Activated CD4-positive, alpha-beta memory T cell treated with anti-CD3 and anti-CD28 coated beads for 36 hours (primary cell): Measurements from ENCODE around the gene CNOT6. TPM values are rescaled to one million over a fixed set of nuclear protein-coding genes. Genes with fewer than 3 reads are reported as not detected.

Experiments
- CTCF ChIA-PET: fragments of 350-600 bp; sonication (Branson Sonifier 250); formaldehyde crosslinking; loops from one replicate; lab custom pipeline; 2021; ENCODE audit warnings: antibody characterized with exemption, inconsistent platforms; lab: Charles Lee
- POLR2A ChIA-PET: fragments of 350-600 bp; sonication (Branson Sonifier 250); formaldehyde crosslinking; loops from one replicate; lab custom pipeline; 2021; ENCODE audit warnings: antibody characterized with exemption; lab: Charles Lee
- DNase-seq: peaks from one replicate; pipeline ENCODE4 v3.0.0-alpha.2; 2020
- H3K27ac Mint-ChIP-seq: one replicate; pipeline ENCODE4 v1.8.0; 2021; ENCODE audit warnings: mixed read lengths
- H3K27me3 Mint-ChIP-seq: one replicate; pipeline ENCODE4 v1.8.0; 2021; ENCODE audit warnings: mixed read lengths
- H3K36me3 Mint-ChIP-seq: one replicate; pipeline ENCODE4 v1.8.0; 2021; ENCODE audit warnings: mixed read lengths
- H3K4me1 Mint-ChIP-seq: one replicate; pipeline ENCODE4 v1.8.0; 2021; ENCODE audit warnings: low read depth, mixed read lengths
- H3K4me3 Mint-ChIP-seq: one replicate; pipeline ENCODE4 v1.8.0; 2021; ENCODE audit warnings: mild to moderate bottlenecking, mixed read lengths
- H3K9me3 Mint-ChIP-seq: one replicate; pipeline ENCODE4 v1.8.0; 2021; ENCODE audit warnings: mixed read lengths
- intact Hi-C: fragments of 100-400 bp; cut with micrococcal nuclease; formaldehyde crosslinking; loops from one replicate; pipeline ENCODE4 v1.15.1; 2023
- total RNA-seq, 2 experiments: library from RNA; stranded (reverse); gene quantifications; one replicate each; pipeline ENCODE4 v1.2.3, GENCODE V29; 2021

The CNOT6 gene
- total RNA-seq, 2 experiments from 2014 or later: 32.0 to 35.2 TPM

DNA sequence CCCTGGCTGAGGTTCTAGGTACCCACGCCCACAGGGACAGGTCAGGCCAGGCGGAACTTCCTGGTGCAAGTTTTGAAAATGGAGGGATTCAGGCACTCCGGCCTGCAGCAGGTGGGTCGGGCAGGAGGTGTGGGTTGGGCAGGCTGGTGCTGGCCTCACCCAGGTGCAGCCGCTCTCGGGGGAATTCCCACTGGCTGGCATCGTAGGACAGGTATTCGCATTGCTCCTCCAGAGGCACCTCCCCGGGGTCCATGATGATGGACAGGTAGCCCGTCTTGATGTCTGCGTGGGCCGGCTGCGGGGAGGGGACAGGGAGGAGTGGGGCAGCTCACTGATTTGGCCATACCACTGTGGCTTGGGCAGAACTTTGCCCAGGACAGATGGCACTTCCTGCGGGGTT lies 125.8 kb downstream of the CNOT6 start:
- Mint-ChIP-seq H3K4me1 (peaks cover 4% of the 10 kb centered on the region), H3K27ac (no peak overlapping the region), H3K27me3 (peaks cover 2% of the 10 kb centered on the region), H3K4me3 (no peak overlapping the region), H3K36me3 (no peaks in the 10 kb centered on the region), H3K9me3 (no peaks in the 10 kb centered on the region)
- DNase-seq: no peak
- POLR2A ChIA-PET: no interaction called here
- CTCF ChIA-PET: interaction anchor here (1.4 kb wide), 1 partner anchor 328 kb away, joined by 3 read pairs; the partner anchor contains the start of gene MAPK9
- intact Hi-C loops: no loop called here

GRCh38 chr5:180621311-180621710 lies 127.1 kb downstream of the CNOT6 start:
- intact Hi-C loops: no loop called here
- ChIA-PET POLR2A (no interaction called here), CTCF (no interaction called here)
- Mint-ChIP-seq H3K36me3 (no peaks in the 10 kb centered on the region), H3K9me3 (no peaks in the 10 kb centered on the region), H3K4me3 (no peak overlapping the region), H3K27ac (no peak overlapping the region), H3K27me3 (peaks cover 2% of the 10 kb centered on the region), H3K4me1 (peaks cover 4% of the 10 kb centered on the region)
- DNase-seq: no peak

- H3K4me1 Mint-ChIP-seq: peaks cover 4% of the 10 kb centered on the region
- no peaks in the 10 kb centered on the region for H3K9me3 Mint-ChIP-seq
- H3K36me3 Mint-ChIP-seq: no peaks in the 10 kb centered on the region
- no peak overlapping the region for H3K27ac Mint-ChIP-seq
- CTCF ChIA-PET: no interaction called here
- H3K4me3 Mint-ChIP-seq: no peak overlapping the region
- intact Hi-C loops: no loop called here
- H3K27me3 Mint-ChIP-seq: peaks cover 2% of the 10 kb centered on the region
- POLR2A ChIA-PET: no interaction called here
- DNase-seq: no peak
Observed at GRCh38 chr5:180622910-180623309, 128.7 kb downstream of the CNOT6 start.

DNA sequence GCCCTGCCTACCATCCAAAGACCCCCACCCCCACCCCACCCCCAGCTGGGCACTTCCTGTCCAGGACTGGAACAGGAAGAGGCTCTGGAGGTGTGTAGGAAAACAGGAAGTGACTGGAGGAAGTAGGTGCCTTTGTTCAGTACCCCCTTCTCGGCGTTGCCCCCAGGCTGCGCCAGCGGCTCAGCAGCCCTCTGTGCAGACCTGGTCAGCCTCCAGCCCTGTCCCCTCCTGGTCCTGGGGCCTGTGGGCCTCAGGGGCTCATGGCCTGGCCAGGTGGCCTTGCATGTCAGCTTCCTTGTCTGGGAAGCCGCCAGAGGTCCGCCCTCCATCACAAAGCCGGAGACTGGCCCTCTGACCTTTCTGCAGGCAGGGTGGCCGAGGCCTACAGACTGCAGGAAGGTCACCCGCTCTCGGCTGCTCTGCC lies 129.2 kb downstream of the CNOT6 start:
- Mint-ChIP-seq H3K36me3 (no peaks in the 10 kb centered on the region), H3K4me1 (peaks cover 3% of the 10 kb centered on the region), H3K27me3 (peaks cover under 1% of the 10 kb centered on the region), H3K27ac (no peak overlapping the region), H3K4me3 (no peak overlapping the region), H3K9me3 (no peaks in the 10 kb centered on the region)
- ChIA-PET CTCF (no interaction called here), POLR2A (no interaction called here)
- intact Hi-C loops: no loop called here
- DNase-seq: no peak

DNA sequence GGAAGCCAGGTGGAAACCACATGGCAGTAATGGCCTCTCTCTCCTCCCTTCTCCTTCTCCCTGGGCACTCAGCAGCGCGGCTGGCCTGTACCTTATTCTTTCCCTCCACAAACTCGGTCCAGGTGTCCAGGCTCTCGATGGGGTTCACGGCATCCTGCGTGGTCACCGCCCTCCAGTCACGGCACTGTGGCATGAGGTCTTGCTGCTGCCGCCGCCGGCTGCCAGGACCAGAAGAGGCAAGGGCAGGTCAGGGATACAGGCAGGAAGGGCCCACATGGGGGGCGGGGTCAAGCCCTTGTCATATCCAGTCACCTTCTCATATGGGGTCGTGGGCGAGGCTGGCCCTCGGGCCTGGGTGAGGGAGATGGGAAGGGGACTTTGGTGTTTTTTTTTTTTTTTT lies 129.7 kb downstream of the CNOT6 start:
- CTCF ChIA-PET: interaction anchor here (0.6 kb wide), 1 partner anchor 95 kb away, joined by 3 read pairs; no protein-coding TSS in a partner anchor
- no peak for DNase-seq
- H3K9me3 Mint-ChIP-seq: no peaks in the 10 kb centered on the region
- H3K27ac Mint-ChIP-seq: no peak overlapping the region
- no peak overlapping the region for H3K4me3 Mint-ChIP-seq
- peaks cover 2% of the 10 kb centered on the region for H3K4me1 Mint-ChIP-seq
- H3K27me3 Mint-ChIP-seq: no peaks in the 10 kb centered on the region
- intact Hi-C loops: no loop called here
- POLR2A ChIA-PET: no interaction called here
- H3K36me3 Mint-ChIP-seq: no peaks in the 10 kb centered on the region

DNA sequence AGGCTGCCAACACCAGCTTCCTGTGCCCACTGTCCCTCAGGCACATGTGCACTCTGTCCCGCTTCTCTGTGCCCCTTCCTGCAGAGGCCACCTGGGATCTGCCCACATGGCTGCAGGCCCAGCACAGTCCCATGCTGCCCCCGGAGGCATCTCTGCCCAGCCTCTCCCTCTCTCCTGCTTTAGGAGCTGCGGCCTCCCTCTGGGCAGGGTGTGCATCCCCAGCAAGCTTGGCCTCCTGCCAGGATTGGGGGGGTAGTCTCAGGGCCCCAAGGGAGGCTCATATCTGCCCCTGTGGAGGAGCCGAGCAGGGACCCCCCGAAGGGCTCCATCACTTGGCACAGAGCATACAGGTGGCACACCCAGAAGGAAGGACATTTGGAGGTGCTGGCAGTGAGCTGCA lies 130.4 kb downstream of the CNOT6 start:
- CTCF ChIA-PET: interaction anchor here (0.6 kb wide), 1 partner anchor 94 kb away, joined by 3 read pairs; no protein-coding TSS in a partner anchor
- Mint-ChIP-seq H3K4me3 (no peak overlapping the region), H3K27ac (no peak overlapping the region), H3K27me3 (no peaks in the 10 kb centered on the region), H3K4me1 (peaks cover 2% of the 10 kb centered on the region), H3K9me3 (no peaks in the 10 kb centered on the region), H3K36me3 (no peaks in the 10 kb centered on the region)
- no peak for DNase-seq
- intact Hi-C loops: no loop called here
- POLR2A ChIA-PET: no interaction called here

DNA sequence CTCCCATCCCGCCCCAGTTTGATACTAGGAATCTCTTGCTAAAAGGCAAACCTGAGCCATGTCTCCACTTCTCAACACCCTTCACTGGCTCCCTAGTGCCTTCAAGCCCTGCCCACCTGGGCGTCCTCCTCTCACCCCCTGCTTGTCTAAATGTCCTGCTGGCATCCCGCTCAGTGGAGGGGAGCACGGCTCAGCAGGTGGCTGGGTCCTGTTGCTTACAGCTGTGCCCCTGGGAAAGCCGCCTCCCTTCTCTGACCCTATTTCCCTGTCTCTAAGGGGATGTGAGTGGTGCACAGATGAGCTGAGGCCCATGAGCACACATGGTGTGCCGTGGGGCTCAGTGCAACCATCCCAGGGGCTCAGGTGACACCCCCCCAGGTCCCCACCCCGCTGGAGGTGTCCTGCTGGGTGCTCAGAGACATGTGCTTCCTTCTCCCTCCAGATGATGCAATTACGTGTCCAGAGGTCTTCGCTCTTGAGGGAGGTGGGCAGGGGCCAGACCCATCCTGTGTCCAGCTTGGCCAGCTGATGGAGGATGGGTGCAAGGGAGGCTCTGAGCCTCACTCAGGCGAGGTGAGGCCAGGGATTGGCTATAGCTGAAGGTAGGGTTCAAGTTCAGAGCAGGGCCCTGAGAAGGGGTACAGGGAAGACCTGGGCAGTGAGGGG lies 131.1 kb downstream of the CNOT6 start:
- Mint-ChIP-seq H3K27ac (no peak overlapping the region), H3K4me3 (no peak overlapping the region), H3K4me1 (peaks cover 2% of the 10 kb centered on the region), H3K9me3 (no peaks in the 10 kb centered on the region), H3K36me3 (no peaks in the 10 kb centered on the region), H3K27me3 (no peaks in the 10 kb centered on the region)
- ChIA-PET POLR2A (no interaction called here), CTCF (no interaction called here)
- no peak for DNase-seq
- intact Hi-C loops: no loop called here

- CTCF ChIA-PET: no interaction called here
- Mint-ChIP-seq H3K27ac (no peak overlapping the region), H3K4me3 (no peak overlapping the region), H3K27me3 (no peaks in the 10 kb centered on the region), H3K4me1 (peaks cover 2% of the 10 kb centered on the region), H3K36me3 (no peaks in the 10 kb centered on the region), H3K9me3 (no peaks in the 10 kb centered on the region)
- DNase-seq: no peak
- POLR2A ChIA-PET: no interaction called here
- intact Hi-C loops: no loop called here
Observed at GRCh38 chr5:180625791-180626660, 131.8 kb downstream of the CNOT6 start.

- intact Hi-C loops: no loop called here
- CTCF ChIA-PET: no interaction called here
Observed at GRCh38 chr5:180626661-180627385, 132.6 kb downstream of the CNOT6 start.

DNA sequence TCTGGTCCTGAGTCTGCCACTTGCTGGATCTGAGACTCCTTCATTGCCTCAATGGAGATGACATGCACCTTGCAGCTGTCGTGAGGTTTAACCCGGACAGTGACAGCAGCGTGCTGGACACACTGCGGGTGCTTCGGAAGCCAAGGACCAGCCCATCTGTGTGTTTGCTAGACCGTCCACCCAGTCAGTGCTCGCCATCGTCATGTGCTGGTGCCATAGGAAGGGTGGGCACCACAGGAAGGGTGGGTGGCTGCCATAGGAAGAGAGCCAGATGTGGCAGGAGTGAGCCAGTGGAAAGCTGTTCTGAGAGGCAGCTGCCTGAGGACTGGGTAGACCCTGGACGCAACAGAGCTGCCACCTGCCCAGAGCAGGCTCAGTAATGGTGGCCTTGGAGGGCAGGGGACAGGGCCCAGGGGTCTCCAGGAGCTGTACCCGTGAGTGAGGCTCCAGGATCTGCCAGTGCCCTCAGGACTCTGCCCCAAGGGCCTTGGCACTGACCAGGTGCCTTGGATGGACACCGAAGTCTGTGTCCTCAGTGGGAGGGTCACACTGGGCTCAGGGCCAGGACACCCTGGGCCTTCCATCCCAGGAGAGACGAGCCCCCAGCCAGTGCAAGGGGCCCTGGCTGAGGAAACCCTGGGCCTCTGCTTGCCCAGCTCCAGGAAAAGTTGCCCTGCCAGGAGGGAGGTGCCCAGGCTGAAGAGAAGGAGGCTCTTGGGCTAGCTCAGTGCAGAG lies 133.4 kb downstream of the CNOT6 start:
- no peak for DNase-seq
- ChIA-PET CTCF (interaction anchor here (0.6 kb wide), 1 partner anchor 8 kb away, joined by 3 read pairs; no protein-coding TSS in a partner anchor), POLR2A (no interaction called here)
- peaks cover 2% of the 10 kb centered on the region for H3K4me1 Mint-ChIP-seq
- H3K27me3 Mint-ChIP-seq: no peaks in the 10 kb centered on the region
- H3K9me3 Mint-ChIP-seq: no peaks in the 10 kb centered on the region
- no peak overlapping the region for H3K4me3 Mint-ChIP-seq
- intact Hi-C loops: no loop called here
- H3K27ac Mint-ChIP-seq: no peak overlapping the region
- no peaks in the 10 kb centered on the region for H3K36me3 Mint-ChIP-seq

More at GRCh38 chr5:180626661-180627385, 132.6 kb downstream of the CNOT6 start:
- H3K27ac Mint-ChIP-seq: no peak overlapping the region
- POLR2A ChIA-PET: no interaction called here
- DNase-seq: no peak
- H3K36me3 Mint-ChIP-seq: no peaks in the 10 kb centered on the region
- H3K4me1 Mint-ChIP-seq: peaks cover 2% of the 10 kb centered on the region
- no peak overlapping the region for H3K4me3 Mint-ChIP-seq
- no peaks in the 10 kb centered on the region for H3K27me3 Mint-ChIP-seq
- H3K9me3 Mint-ChIP-seq: no peaks in the 10 kb centered on the region
